HUES64 (cell line): ENCODE measurements around the gene CLEC4M.
"Not testable (repeated sequence)": the region's sequence is repeated elsewhere in the genome, so short reads cannot be mapped to it uniquely, and the experiment has no call there.

Experiments used
- H3K27ac ChIP-seq: 2 replicates; pipeline ENCODE4 v1.7.0; 2013; ENCODE audit warnings: low read depth, low read length, inconsistent platforms
- H3K27me3 ChIP-seq: 2 replicates; pipeline ENCODE4 v1.6.1; 2013; ENCODE audit warnings: mild to moderate bottlenecking, low read length; ENCODE audit not compliant: insufficient read depth
- H3K36me3 ChIP-seq: 2 replicates; pipeline ENCODE4 v1.6.1; 2013; ENCODE audit warnings: mild to moderate bottlenecking, low read length; ENCODE audit not compliant: insufficient read depth
- H3K4me1 ChIP-seq: 2 replicates; pipeline ENCODE4 v1.6.1; 2013; ENCODE audit warnings: mild to moderate bottlenecking, low read length, moderate library complexity; ENCODE audit not compliant: insufficient read depth
- H3K4me3 ChIP-seq: 2 replicates; pipeline ENCODE4 v1.5.1; 2013; ENCODE audit warnings: mild to moderate bottlenecking, low read length, moderate library complexity
- H3K9ac ChIP-seq: 2 replicates; pipeline ENCODE4 v1.6.1; 2013; ENCODE audit warnings: mild to moderate bottlenecking, low read depth, low read length
- H3K9me3 ChIP-seq: 2 replicates; pipeline ENCODE4 v1.6.1; 2013; ENCODE audit warnings: low read depth, low read length; ENCODE audit not compliant: insufficient read depth
- WGBS: fragments of 150-250, 120-280 bp; methylation state at CpG from one replicate; pipeline ENCODE4 v1.1.7; 2013; ENCODE audit warnings: missing lambda C conversion rate; 5-methylcytosine and 5-hydroxymethylcytosine counted together

CLEC4M gene

GRCh38 chr19:7742991-7743390 lies 20.1 kb upstream of the CLEC4M start:
- Histone ChIP-seq H3K27ac (no peak overlapping the region), H3K36me3 (no peaks in the 10 kb centered on the region), H3K27me3 (no peaks in the 10 kb centered on the region; the same call in 1 of the 2 replicates), H3K9me3 (no peaks in the 10 kb centered on the region), H3K4me1 (peaks cover 7% of the 10 kb centered on the region; the same call in 1 of the 2 replicates), H3K4me3 (no peak overlapping the region), H3K9ac (no peak overlapping the region)
- WGBS: 81% methylated on average over 11 of the region's 11 CpGs

DNA sequence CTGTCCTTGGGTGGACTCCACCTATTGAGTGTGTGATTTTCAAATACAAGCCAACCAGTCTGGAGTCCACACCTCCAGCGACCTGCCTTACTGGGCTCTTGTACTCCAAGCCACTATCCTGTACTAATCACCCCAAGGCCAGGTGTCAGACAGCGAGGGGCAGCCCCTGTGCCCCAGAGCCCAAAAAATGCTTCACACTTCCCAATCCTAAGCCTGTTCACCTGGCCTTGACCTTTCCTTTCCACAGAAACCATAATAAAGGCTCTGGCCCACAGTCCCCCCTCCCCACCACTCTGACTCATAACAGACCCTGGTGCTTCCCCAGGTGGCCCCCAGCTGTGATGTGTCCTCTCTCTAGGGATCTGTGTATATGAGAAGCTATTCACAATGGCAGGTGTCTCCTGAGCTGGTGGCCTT lies 19.6 kb upstream of the CLEC4M start:
- Histone ChIP-seq H3K27me3 (no peaks in the 10 kb centered on the region; the same call in 1 of the 2 replicates), H3K27ac (no peak overlapping the region), H3K9ac (no peak overlapping the region), H3K4me1 (peaks cover 10% of the 10 kb centered on the region; the same call in 1 of the 2 replicates), H3K9me3 (0 out of 2 replicates have a peak, but pooled peaks cover 2% of the 10 kb centered on the region), H3K36me3 (no peaks in the 10 kb centered on the region), H3K4me3 (no peak overlapping the region)
- 57% methylated on average over 2 of the region's 2 CpGs for WGBS

- no peak overlapping the region for H3K9ac ChIP-seq
- peaks cover 10% of the 10 kb centered on the region; the same call in 1 of the 2 replicates for H3K4me1 ChIP-seq
- no peaks in the 10 kb centered on the region for H3K36me3 ChIP-seq
- 69% methylated on average over 5 of the region's 5 CpGs for WGBS
- H3K27me3 ChIP-seq: no peaks in the 10 kb centered on the region; the same call in 1 of the 2 replicates
- H3K9me3 ChIP-seq: 0 out of 2 replicates have a peak, but pooled peaks cover 2% of the 10 kb centered on the region
- H3K4me3 ChIP-seq: no peak overlapping the region
- H3K27ac ChIP-seq: no peak overlapping the region
Measured at GRCh38 chr19:7744199-7744786, 18.8 kb upstream of the CLEC4M start.

DNA sequence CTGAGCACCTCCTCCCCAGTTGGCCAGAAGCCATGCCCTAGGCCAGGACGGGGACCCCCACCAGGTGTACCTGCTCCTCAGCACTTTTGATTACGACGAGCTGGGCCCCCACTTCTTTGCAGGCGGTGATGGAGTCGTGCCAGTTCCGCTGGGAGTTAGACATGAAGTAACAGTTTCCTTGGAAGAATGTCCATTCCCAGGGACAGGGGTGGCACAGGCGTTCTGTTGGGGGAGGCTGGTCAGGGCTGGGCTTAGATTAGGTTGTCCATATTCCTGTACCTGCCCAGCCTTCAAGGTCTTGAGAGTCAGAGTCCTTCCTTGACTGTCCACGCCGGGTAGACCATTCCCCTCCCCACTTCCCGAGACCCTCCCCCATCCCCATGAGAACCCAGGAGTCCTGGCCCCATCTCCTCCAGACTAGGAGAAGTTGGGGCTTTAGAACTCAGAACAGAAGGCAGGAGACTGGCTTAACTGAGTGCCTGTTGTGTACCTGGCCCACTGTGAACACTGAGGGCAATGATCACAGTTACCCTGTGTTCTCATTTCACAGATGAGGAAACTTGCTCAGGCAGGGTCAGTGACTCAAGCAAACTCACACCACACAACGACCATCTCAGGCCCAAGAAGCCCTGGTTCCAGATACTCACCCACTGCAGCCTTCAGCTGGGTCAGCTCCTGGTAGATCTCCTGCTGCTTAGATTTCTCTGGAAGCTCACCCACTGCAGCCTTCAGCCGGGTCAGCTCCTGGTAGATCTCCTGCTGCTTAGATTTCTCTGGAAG lies 18.0 kb upstream of the CLEC4M start:
- H3K27ac ChIP-seq: no peak overlapping the region
- H3K27me3 ChIP-seq: no peaks in the 10 kb centered on the region; the same call in 1 of the 2 replicates
- H3K36me3 ChIP-seq: no peaks in the 10 kb centered on the region
- no peak overlapping the region for H3K9ac ChIP-seq
- 0 out of 2 replicates have a peak, but pooled peaks cover 2% of the 10 kb centered on the region for H3K9me3 ChIP-seq
- H3K4me1 ChIP-seq: peaks cover 10% of the 10 kb centered on the region; the same call in 1 of the 2 replicates
- 78% methylated on average over 11 of the region's 12 CpGs for WGBS
- no peak overlapping the region for H3K4me3 ChIP-seq

GRCh38 chr19:7746306-7746705 lies 16.7 kb upstream of the CLEC4M start:
- 88% methylated on average over 4 of the region's 4 CpGs for WGBS
- not testable (repeated sequence) for H3K9ac ChIP-seq, H3K9me3 ChIP-seq, H3K4me3 ChIP-seq, H3K27ac ChIP-seq, H3K27me3 ChIP-seq, H3K36me3 ChIP-seq
- peaks cover 10% of the 10 kb centered on the region; the same call in 1 of the 2 replicates for H3K4me1 ChIP-seq

- no peaks in the 10 kb centered on the region for H3K36me3 ChIP-seq
- no peak within 1 kb of the TSS for H3K4me3 ChIP-seq
- no peaks in the 10 kb centered on the region for H3K27me3 ChIP-seq
- no peak within 1 kb of the TSS for H3K9ac ChIP-seq
- no peak within 1 kb of the TSS for H3K27ac ChIP-seq
- WGBS: 73% methylated on average over 7 of the region's 7 CpGs
- H3K9me3 ChIP-seq: 0 out of 2 replicates have a peak, but pooled peaks cover 2% of the 10 kb centered on the region
- H3K4me1 ChIP-seq: peaks cover 10% of the 10 kb centered on the region; the same call in 1 of the 2 replicates
Measured at GRCh38 chr19:7746903-7747884, 15.8 kb upstream of the CLEC4M start, which contains the start of gene CD209. Gene CD209, minus strand, starts transcription at chr19:7747534. Its CDS starts 23 bp downstream, at chr19:7747511.

- Histone ChIP-seq H3K27ac (no peak overlapping the region), H3K9ac (no peak overlapping the region), H3K4me1 (peaks cover 10% of the 10 kb centered on the region; the same call in 1 of the 2 replicates), H3K4me3 (no peak overlapping the region), H3K27me3 (no peaks in the 10 kb centered on the region), H3K36me3 (no peaks in the 10 kb centered on the region), H3K9me3 (0 out of 2 replicates have a peak, but pooled peaks cover 2% of the 10 kb centered on the region)
- WGBS: 87% methylated on average over 1 of the region's 2 CpGs
Measured at GRCh38 chr19:7748171-7748570, 14.9 kb upstream of the CLEC4M start.

GRCh38 chr19:7748756-7749155 lies 14.3 kb upstream of the CLEC4M start:
- Histone ChIP-seq H3K27ac (no peak overlapping the region), H3K27me3 (no peaks in the 10 kb centered on the region), H3K4me3 (no peak overlapping the region), H3K9me3 (0 out of 2 replicates have a peak, but pooled peaks cover 2% of the 10 kb centered on the region), H3K9ac (no peak overlapping the region), H3K36me3 (no peaks in the 10 kb centered on the region), H3K4me1 (peaks cover 10% of the 10 kb centered on the region; the same call in 1 of the 2 replicates)
- 43% methylated on average over 4 of the region's 4 CpGs for WGBS

DNA sequence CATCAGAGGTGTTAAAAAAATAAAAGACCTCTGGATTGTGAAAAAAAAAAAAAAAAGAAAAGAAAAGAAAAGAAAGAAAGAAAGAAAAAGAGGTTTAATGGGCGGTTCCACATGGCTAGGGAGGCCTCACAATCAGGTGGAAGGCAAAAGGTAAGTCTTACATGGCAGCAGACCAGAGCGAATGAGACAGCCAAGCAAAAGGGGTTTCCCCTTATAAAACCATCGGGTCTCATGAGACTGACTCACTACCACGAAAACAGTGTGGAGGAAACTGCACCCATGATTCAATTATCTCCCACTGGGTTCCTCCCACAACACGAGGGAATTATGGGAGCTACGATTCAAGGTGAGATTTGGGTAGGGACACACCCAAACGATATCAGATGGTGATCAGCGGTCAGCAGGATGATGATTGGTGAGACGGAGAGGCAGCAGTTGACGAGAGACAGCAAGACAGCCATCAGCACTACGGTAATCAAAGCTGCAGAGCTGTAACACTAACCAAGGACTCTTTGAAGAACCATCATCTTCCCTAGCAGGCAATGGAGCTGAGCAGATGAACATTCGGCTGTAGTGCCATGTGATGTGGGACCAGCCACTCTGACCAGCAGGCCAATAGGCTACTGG lies 11.8 kb upstream of the CLEC4M start:
- WGBS: 79% methylated on average over 12 of the region's 12 CpGs
- H3K9ac ChIP-seq: no peak overlapping the region

GRCh38 chr19:7756258-7756657 lies 6.8 kb upstream of the CLEC4M start:
- Histone ChIP-seq H3K27ac (no peak overlapping the region), H3K36me3 (no peaks in the 10 kb centered on the region), H3K27me3 (no peaks in the 10 kb centered on the region), H3K9ac (no peak overlapping the region), H3K4me3 (no peak overlapping the region), H3K9me3 (peaks cover 20% of the 10 kb centered on the region), H3K4me1 (no peaks in the 10 kb centered on the region)
- 22% methylated on average over 3 of the region's 4 CpGs for WGBS

More for the DNA sequence above, 11.8 kb upstream of the CLEC4M start:
- peaks cover 10% of the 10 kb centered on the region; the same call in 1 of the 2 replicates for H3K4me1 ChIP-seq
- no peaks in the 10 kb centered on the region for H3K27me3 ChIP-seq
- H3K9me3 ChIP-seq: peaks cover 6% of the 10 kb centered on the region; the same call in 1 of the 2 replicates
- no peaks in the 10 kb centered on the region for H3K36me3 ChIP-seq
- no peak overlapping the region for H3K4me3 ChIP-seq
- H3K27ac ChIP-seq: no peak overlapping the region
